Measurements from ENCODE around the gene PCOLCE2.

Gene PCOLCE2

DNA sequence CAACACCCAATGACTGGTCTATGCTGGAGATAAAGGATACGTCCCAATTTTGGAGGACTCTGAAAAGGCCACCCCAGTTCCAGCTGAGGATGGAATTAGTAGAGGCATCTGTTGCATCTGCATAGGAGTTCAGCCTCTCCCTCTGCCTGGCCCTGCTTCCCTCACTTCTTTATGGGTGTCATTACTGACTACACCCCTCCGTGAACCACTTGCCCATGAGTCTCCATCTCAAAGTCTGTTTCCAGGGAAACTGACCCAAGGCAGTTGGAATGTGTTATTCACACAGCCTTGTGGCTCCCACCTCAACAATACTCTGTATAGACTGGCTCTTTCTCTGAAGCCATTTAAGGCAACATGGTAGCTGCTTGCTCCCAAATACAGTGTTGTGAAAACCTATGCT is 21.4 kb upstream of the PCOLCE2 start:
- Histone ChIP-seq H3K9ac (ENCODE audit: low read depth, low read length, poor library complexity) (no peak overlapping the region), H3K4me3 (ENCODE audit: low read length in 2 of 2) (no peak overlapping the region), H3K14ac (ENCODE audit: low read length) (no peak overlapping the region), H3K4ac (ENCODE audit: low read length) (no peak overlapping the region), H3K4me2 (ENCODE audit: insufficient read depth, low read length, poor library complexity, severe bottlenecking) (no peak overlapping the region), H3K4me1 (ENCODE audit: control insufficient read depth in 2 of 2, insufficient read depth in 1 of 2, low read depth in 1 of 2, low read length in 2 of 2) (peaks cover 0 to 7% of the 10 kb centered on the region in 2 donors), H2AFZ (ENCODE audit: low read length) (peak overlapping the region; percentile 8), H2BK12ac (ENCODE audit: low read length) (no peak overlapping the region), H3K9me3 (replicated peaks in 1 of 2; ENCODE audit: control insufficient read depth in 2 of 2, insufficient read depth in 1 of 2, low read depth in 1 of 2, low read length in 2 of 2) (no peaks in the 10 kb centered on the region), H2BK15ac (ENCODE audit: low read length) (no peak overlapping the region), H2BK120ac (ENCODE audit: low read depth, low read length) (no peak overlapping the region), H3K23ac (ENCODE audit: low read depth, low read length, poor library complexity) (no peak overlapping the region), H3K36me3 (replicated peaks in 1 of 2; ENCODE audit: control insufficient read depth in 2 of 2, insufficient read depth in 2 of 2, low read length in 2 of 2) (no peaks in the 10 kb centered on the region), H4K91ac (ENCODE audit: low read depth, low read length, poor library complexity) (no peak overlapping the region), H3K79me1 (ENCODE audit: low read depth, low read length) (no peaks in the 10 kb centered on the region), H3K18ac (ENCODE audit: low read length) (no peak overlapping the region), H2AK5ac (ENCODE audit: low read depth, low read length) (no peak overlapping the region), H4K8ac (ENCODE audit: low read depth, low read length) (no peak overlapping the region), H2BK5ac (ENCODE audit: low read length) (no peak overlapping the region), H3K27me3 (ENCODE audit: control insufficient read depth in 3 of 3, insufficient read depth in 3 of 3, low read depth in 1 of 3, low read length in 3 of 3) (no peaks in the 10 kb centered on the region), H3K27ac (replicated peaks; ENCODE audit: low read length) (no peak overlapping the region)
- no CpG with 5 or more reads among the region's 2 CpGs for WGBS, 2 donors (ENCODE audit: extremely low coverage in 2 of 2, insufficient read length in 2 of 2, insufficient replicate concordance in 1 of 2)
- DNase-seq (ENCODE audit: low spot score): no peak

GRCh38 chr3:142909282-142909681 is 20.4 kb upstream of the PCOLCE2 start:
- WGBS, 2 donors (ENCODE audit: extremely low coverage in 2 of 2, insufficient read length in 2 of 2, insufficient replicate concordance in 1 of 2): no CpG with 5 or more reads among the region's 3 CpGs
- Histone ChIP-seq H2BK5ac (ENCODE audit: low read length) (no peak overlapping the region), H2AFZ (ENCODE audit: low read length) (no peak overlapping the region), H2BK15ac (ENCODE audit: low read length) (no peak overlapping the region), H4K91ac (ENCODE audit: low read depth, low read length, poor library complexity) (no peak overlapping the region), H3K14ac (ENCODE audit: low read length) (no peak overlapping the region), H3K4ac (ENCODE audit: low read length) (no peak overlapping the region), H3K79me1 (ENCODE audit: low read depth, low read length) (no peaks in the 10 kb centered on the region), H2AK5ac (ENCODE audit: low read depth, low read length) (no peak overlapping the region), H3K9ac (ENCODE audit: low read depth, low read length, poor library complexity) (no peak overlapping the region), H2BK12ac (ENCODE audit: low read length) (no peak overlapping the region), H3K4me3 (ENCODE audit: low read length in 2 of 2) (no peak overlapping the region), H3K36me3 (replicated peaks in 1 of 2; ENCODE audit: control insufficient read depth in 2 of 2, insufficient read depth in 2 of 2, low read length in 2 of 2) (no peaks in the 10 kb centered on the region), H3K9me3 (replicated peaks in 1 of 2; ENCODE audit: control insufficient read depth in 2 of 2, insufficient read depth in 1 of 2, low read depth in 1 of 2, low read length in 2 of 2) (no peaks in the 10 kb centered on the region), H2BK120ac (ENCODE audit: low read depth, low read length) (no peak overlapping the region), H3K4me2 (ENCODE audit: insufficient read depth, low read length, poor library complexity, severe bottlenecking) (no peak overlapping the region), H4K8ac (ENCODE audit: low read depth, low read length) (no peak overlapping the region), H3K23ac (ENCODE audit: low read depth, low read length, poor library complexity) (no peak overlapping the region), H3K27me3 (ENCODE audit: control insufficient read depth in 3 of 3, insufficient read depth in 3 of 3, low read depth in 1 of 3, low read length in 3 of 3) (no peaks in the 10 kb centered on the region), H3K27ac (replicated peaks; ENCODE audit: low read length) (no peak overlapping the region), H3K18ac (ENCODE audit: low read length) (no peak overlapping the region), H3K4me1 (ENCODE audit: control insufficient read depth in 2 of 2, insufficient read depth in 1 of 2, low read depth in 1 of 2, low read length in 2 of 2) (peaks cover 0 to 7% of the 10 kb centered on the region in 2 donors)
- DNase-seq (ENCODE audit: low spot score): no peak

GRCh38 chr3:142907996-142908395 is 19.1 kb upstream of the PCOLCE2 start:
- Histone ChIP-seq H3K4me2 (ENCODE audit: insufficient read depth, low read length, poor library complexity, severe bottlenecking) (no peak overlapping the region), H3K4me1 (ENCODE audit: control insufficient read depth in 2 of 2, insufficient read depth in 1 of 2, low read depth in 1 of 2, low read length in 2 of 2) (peaks cover 0 to 7% of the 10 kb centered on the region in 2 donors), H3K23ac (ENCODE audit: low read depth, low read length, poor library complexity) (no peak overlapping the region), H2BK5ac (ENCODE audit: low read length) (no peak overlapping the region), H2BK12ac (ENCODE audit: low read length) (no peak overlapping the region), H3K27me3 (ENCODE audit: control insufficient read depth in 3 of 3, insufficient read depth in 3 of 3, low read depth in 1 of 3, low read length in 3 of 3) (no peaks in the 10 kb centered on the region), H2BK120ac (ENCODE audit: low read depth, low read length) (no peak overlapping the region), H3K79me1 (ENCODE audit: low read depth, low read length) (no peaks in the 10 kb centered on the region), H3K36me3 (replicated peaks in 1 of 2; ENCODE audit: control insufficient read depth in 2 of 2, insufficient read depth in 2 of 2, low read length in 2 of 2) (no peaks in the 10 kb centered on the region), H3K14ac (ENCODE audit: low read length) (no peak overlapping the region), H2AFZ (ENCODE audit: low read length) (no peak overlapping the region), H3K27ac (replicated peaks; ENCODE audit: low read length) (no peak overlapping the region), H2AK5ac (ENCODE audit: low read depth, low read length) (no peak overlapping the region), H3K4me3 (ENCODE audit: low read length in 2 of 2) (no peak overlapping the region), H3K9ac (ENCODE audit: low read depth, low read length, poor library complexity) (no peak overlapping the region), H2BK15ac (ENCODE audit: low read length) (no peak overlapping the region), H4K91ac (ENCODE audit: low read depth, low read length, poor library complexity) (no peak overlapping the region), H3K9me3 (replicated peaks in 1 of 2; ENCODE audit: control insufficient read depth in 2 of 2, insufficient read depth in 1 of 2, low read depth in 1 of 2, low read length in 2 of 2) (no peaks in the 10 kb centered on the region), H3K18ac (ENCODE audit: low read length) (no peak overlapping the region), H3K4ac (ENCODE audit: low read length) (no peak overlapping the region), H4K8ac (ENCODE audit: low read depth, low read length) (no peak overlapping the region)
- WGBS, 2 donors (ENCODE audit: extremely low coverage in 2 of 2, insufficient read length in 2 of 2, insufficient replicate concordance in 1 of 2): no CpG with 5 or more reads among the region's 1 CpG
- no peak for DNase-seq (ENCODE audit: low spot score)

- no peak overlapping the region for H3K14ac ChIP-seq (ENCODE audit: low read length)
- no peak overlapping the region for H3K27ac ChIP-seq (replicated peaks; ENCODE audit: low read length)
- H2BK5ac ChIP-seq (ENCODE audit: low read length): no peak overlapping the region
- no peak overlapping the region for H3K4me3 ChIP-seq (ENCODE audit: low read length in 2 of 2)
- H3K23ac ChIP-seq (ENCODE audit: low read depth, low read length, poor library complexity): no peak overlapping the region
- no peak overlapping the region for H2BK120ac ChIP-seq (ENCODE audit: low read depth, low read length)
- no peak overlapping the region for H3K4me2 ChIP-seq (ENCODE audit: insufficient read depth, low read length, poor library complexity, severe bottlenecking)
- H4K91ac ChIP-seq (ENCODE audit: low read depth, low read length, poor library complexity): no peak overlapping the region
- no peak overlapping the region for H3K4ac ChIP-seq (ENCODE audit: low read length)
- no peaks in the 10 kb centered on the region for H3K79me1 ChIP-seq (ENCODE audit: low read depth, low read length)
- H3K27me3 ChIP-seq (ENCODE audit: control insufficient read depth in 3 of 3, insufficient read depth in 3 of 3, low read depth in 1 of 3, low read length in 3 of 3): no peaks in the 10 kb centered on the region
- no peak overlapping the region for H2AFZ ChIP-seq (ENCODE audit: low read length)
- no peak overlapping the region for H2BK15ac ChIP-seq (ENCODE audit: low read length)
- H3K18ac ChIP-seq (ENCODE audit: low read length): no peak overlapping the region
- H3K9me3 ChIP-seq (replicated peaks in 1 of 2; ENCODE audit: control insufficient read depth in 2 of 2, insufficient read depth in 1 of 2, low read depth in 1 of 2, low read length in 2 of 2): no peaks in the 10 kb centered on the region
- H3K9ac ChIP-seq (ENCODE audit: low read depth, low read length, poor library complexity): no peak overlapping the region
- WGBS, 2 donors (ENCODE audit: extremely low coverage in 2 of 2, insufficient read length in 2 of 2, insufficient replicate concordance in 1 of 2): no CpG with 5 or more reads among the region's 11 CpGs
- no peak for DNase-seq (ENCODE audit: low spot score)
- H3K4me1 ChIP-seq (ENCODE audit: control insufficient read depth in 2 of 2, insufficient read depth in 1 of 2, low read depth in 1 of 2, low read length in 2 of 2): no peaks in the 10 kb centered on the region
- no peak overlapping the region for H2BK12ac ChIP-seq (ENCODE audit: low read length)
- no peak overlapping the region for H2AK5ac ChIP-seq (ENCODE audit: low read depth, low read length)
- no peaks in the 10 kb centered on the region for H3K36me3 ChIP-seq (replicated peaks in 1 of 2; ENCODE audit: control insufficient read depth in 2 of 2, insufficient read depth in 2 of 2, low read length in 2 of 2)
- H4K8ac ChIP-seq (ENCODE audit: low read depth, low read length): no peak overlapping the region
Observed at GRCh38 chr3:142904639-142905436, 16.0 kb upstream of the PCOLCE2 start.
